Body of pancreas (tissue), 4 donors: ENCODE data around the gene CASP9.

ENCODE experiments used
- CTCF ChIP-seq, 7 experiments: fragments of 450-650 bp in 4 of 7; fragments of 200-600 bp in 3 of 7; sonication (generic) in 3 of 7; IDR thresholded peaks; one replicate each; pipeline ENCODE4 v1.5.1; 2016 to 2019; ENCODE audit warnings: antibody characterized with exemption in 7 of 7
- POLR2A ChIP-seq, 3 donors: fragments of 450-650 bp; IDR thresholded peaks; one replicate each; pipeline ENCODE4 v1.6.1; 2016; ENCODE audit warnings: antibody characterized with exemption in 3 of 3, mild to moderate bottlenecking in 2 of 3

- no peak for TF ChIP-seq CTCF (IDR thresholded peaks at IDR 0.05)
- no peak for TF ChIP-seq POLR2A (IDR thresholded peaks at IDR 0.05)
These were observed 31.4 kb downstream of the CASP9 start for GRCh38 chr1:15492596-15492995.
